Stimulated activated CD8-positive, alpha-beta memory T cell treated with anti-CD3 and anti-CD28 coated beads, Interleukin-15, amount 100 ng/mL, for 4 hours (primary cell): ENCODE data around the gene ITGAD.
A peak's percentile ranks its signal among the peaks of the same experiment; 100 is the strongest.

Experiments used
- DNase-seq, 2 donors: peaks; one replicate each; pipeline ENCODE4 v3.0.0-alpha.2; 2020; ENCODE audit warnings: low read depth in 2 of 2

The ITGAD gene

DNA sequence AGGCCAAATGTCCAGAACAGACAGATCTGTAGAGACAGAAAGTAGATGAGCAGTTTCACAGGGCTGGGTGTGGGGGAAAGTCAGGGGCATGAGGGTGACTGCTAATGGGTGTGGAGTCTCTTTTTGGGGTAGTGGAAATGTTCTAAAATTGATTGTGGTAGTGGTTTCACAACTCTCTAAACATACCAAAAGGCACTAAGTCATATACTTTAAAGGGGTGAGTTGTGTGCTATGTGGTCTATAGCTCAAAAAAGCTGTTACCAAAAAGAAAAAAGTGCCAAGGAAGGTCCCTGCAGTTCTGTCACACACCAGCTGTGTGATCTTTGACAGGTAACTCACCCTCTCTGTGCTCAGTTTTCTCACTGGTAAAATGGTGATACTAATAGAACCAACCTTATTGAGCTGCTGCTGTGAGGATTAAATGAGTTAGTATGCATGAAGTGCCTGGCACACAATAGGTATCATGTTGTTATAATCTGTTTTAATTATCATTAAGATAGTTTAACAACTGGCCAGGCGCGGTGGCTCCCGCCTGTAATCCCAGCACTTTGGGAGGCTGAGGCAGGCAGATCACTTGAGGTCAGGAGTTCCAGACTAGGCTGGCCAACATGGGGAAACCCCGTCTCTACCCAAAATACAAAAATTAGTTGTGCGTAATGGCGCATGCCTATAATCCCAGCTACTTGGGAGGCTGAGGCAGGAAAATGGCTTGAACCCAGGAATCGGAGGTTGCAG, 27.8 kb upstream of the ITGAD start:
- DNase-seq, result no peak

DNA sequence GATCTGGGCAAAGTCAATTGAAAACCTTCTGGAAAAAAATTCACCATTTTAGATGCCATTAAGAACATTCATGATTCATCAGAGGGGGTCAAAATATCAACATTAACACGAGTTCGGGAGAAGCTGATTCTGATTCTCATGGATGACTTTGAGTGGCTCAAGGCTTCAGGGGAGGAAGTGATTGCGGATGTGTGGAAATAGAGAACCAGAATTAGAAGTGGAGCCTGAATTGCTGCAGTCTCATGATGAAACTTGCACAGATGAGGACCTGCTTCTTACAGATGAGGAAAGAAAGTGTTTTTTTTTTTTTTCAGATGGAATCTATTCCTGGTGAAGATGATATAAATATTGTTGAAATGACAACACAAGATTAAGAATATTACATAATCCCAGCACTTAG, 25.3 kb upstream of the ITGAD start:
- DNase-seq, result no peak

DNA sequence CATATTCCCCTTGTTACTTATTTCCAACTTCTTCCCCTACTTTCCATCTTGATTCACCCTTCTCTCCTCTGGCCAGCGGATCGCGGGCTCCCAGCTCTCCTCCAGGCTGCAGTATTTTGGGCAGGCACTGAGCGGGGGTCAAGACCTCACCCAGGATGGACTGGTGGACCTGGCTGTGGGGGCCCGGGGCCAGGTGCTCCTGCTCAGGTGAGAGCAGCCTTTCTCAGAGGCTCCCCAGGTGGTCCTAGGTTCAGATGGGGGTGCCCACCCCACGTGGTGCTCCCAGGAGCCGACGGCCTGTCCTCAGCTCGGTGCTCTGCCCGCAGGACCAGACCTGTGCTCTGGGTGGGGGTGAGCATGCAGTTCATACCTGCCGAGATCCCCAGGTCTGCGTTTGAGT, 22.1 kb upstream of the ITGAD start:
- no peak for DNase-seq

DNA sequence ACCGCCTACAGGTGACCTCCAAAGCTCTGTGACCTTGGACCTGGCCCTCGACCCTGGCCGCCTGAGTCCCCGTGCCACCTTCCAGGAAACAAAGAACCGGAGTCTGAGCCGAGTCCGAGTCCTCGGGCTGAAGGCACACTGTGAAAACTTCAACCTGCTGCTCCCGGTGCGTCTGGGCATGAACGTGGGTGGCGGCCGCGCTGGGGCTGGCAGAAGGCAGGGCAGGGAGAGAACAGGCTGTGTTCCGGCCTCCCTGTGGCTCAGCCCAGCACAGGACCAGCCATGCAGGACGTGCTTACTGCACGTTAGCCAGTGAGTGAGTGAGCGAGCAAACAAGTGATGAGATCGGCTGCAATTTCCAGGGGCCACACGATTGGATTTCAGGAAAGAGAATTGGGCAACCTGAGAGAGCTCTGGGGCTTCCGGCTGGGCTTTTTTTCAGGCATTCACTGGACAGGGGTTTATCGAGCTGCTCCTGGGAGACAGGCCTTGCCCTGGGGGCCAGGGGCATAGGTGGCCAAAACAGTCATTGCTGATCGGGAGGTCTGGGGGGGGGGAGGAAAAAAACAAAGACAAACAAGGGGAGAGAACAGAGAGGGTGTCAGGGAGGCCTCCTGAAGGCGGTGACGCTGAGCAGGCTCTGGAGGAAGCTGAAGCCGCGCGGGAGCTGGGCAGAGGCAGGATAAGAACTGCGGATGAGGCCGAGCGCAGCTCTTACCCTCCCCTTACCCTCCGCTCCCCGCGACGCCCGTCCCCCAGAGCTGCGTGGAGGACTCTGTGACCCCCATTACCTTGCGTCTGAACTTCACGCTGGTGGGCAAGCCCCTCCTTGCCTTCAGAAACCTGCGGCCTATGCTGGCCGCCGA, 21.3 kb upstream of the ITGAD start:
- no peak for DNase-seq

DNA sequence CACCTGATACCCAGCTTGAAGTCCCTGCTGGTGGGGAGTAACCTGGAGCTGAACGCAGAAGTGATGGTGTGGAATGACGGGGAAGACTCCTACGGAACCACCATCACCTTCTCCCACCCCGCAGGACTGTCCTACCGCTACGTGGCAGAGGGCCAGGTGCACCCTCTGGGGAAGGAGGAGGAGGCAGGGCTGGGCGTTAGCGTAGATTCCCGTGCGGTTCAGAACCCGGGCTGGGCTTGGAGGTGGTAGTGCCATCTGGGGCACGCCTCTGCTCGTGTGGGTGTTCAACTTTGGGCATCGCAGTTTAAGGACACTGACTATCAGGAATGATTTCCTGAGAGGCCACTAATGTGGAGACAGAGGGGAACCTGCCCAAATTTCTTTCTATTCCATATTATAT, 19.9 kb upstream of the ITGAD start:
- DNase-seq, result no peak

DNA sequence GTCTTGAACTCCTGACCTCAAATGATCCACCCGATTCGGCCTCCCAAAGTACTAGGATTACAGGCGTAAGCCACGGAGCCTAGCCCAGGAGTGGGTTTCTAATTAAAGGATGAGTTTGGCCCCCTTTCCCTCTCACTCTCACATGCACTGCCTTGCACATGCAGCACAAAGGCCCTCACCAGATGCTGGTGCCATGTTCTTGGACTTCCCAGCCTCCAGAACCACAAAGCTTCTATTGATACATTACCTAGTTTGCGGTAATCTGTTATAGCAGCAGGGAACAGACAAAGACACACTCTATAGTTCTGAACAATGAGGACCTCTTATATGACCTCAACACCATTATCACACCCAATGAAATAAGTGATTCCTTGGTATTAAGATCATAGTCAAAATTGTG, 17.9 kb upstream of the ITGAD start:
- DNase-seq, result no peak

DNA sequence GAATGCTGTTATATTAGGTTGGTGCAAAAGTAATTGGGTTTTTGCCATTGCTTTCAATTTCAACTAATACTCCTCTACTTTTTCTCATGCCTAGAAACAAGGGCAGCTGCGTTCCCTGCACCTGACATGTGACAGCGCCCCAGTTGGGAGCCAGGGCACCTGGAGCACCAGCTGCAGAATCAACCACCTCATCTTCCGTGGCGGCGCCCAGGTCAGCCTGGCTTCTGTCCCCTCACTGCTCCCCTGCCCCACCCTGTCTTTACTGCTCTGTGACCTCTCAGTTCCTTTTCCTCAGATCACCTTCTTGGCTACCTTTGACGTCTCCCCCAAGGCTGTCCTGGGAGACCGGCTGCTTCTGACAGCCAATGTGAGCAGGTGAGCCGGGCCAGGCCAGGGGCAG, 16.4 kb upstream of the ITGAD start:
- DNase-seq, result no peak

DNA sequence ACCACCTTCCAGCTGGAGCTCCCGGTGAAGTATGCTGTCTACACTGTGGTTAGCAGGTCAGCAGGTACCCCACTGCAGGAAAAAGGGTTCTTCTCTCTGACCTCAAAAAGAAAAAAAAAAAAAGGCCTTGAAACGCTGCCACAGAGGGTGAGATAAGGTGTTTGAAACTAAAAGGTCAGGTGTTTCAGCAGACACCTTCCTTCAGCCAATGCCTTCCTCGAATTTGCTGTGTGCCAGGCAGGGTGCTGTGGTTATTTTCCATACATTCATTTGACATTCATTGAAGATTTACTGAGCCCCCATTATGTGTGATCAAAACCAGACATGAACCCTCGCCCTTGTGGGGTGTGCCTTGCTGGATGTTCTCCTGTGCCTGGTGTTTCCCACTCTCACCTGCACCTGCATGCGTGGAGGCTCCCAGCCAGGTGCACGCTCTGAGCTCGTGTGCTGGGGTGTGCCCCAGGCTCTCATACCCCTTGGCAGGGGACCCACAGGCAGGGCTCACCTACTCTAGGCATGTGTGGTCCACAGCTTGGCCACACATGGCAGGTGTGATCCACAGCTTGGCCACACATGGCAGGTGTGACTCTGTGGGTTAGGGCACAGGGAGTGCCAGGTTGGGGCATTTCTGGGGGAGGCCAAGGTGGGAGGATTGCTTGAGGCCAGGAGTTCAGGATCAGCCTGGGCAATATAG, 15.8 kb upstream of the ITGAD start:
- no peak for DNase-seq

DNA sequence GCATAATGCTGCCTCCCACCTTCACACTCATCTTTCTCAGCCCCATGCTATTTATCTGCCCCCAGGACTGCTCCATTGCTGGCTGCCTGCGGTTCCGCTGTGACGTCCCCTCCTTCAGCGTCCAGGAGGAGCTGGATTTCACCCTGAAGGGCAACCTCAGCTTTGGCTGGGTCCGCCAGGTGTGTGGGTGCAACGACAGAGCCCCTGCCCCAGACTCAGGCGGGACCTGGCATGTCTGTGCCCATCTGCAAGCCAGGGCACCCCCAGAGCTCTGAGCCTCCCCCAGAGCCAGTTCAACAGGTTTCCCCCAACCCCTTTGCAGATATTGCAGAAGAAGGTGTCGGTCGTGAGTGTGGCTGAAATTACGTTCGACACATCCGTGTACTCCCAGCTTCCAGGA, 12.9 kb upstream of the ITGAD start:
- DNase-seq, result no peak

DNA sequence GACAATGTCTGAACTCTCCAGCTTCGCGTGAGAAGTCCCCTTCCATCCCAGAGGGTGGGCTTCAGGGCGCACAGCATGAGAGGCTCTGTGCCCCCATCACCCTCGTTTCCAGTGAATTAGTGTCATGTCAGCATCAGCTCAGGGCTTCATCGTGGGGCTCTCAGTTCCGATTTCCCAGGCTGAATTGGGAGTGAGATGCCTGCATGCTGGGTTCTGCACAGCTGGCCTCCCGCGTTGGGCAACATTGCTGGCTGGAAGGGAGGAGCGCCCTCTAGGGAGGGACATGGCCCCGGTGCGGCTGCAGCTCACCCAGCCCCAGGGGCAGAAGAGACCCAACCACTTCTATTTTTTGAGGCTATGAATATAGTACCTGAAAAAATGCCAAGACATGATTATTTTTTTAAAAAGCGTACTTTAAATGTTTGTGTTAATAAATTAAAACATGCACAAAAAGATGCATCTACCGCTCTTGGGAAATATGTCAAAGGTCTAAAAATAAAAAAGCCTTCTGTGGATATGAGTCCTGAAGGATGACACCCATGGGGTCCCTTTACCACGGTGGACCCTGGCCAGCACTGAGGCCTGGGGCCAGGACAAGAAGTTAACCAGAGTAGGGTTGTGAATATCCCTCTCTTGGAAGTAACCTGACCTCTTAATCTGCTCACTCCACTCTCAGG, 10.5 kb upstream of the ITGAD start:
- DNase-seq, result peak; percentile 28 to 33

DNA sequence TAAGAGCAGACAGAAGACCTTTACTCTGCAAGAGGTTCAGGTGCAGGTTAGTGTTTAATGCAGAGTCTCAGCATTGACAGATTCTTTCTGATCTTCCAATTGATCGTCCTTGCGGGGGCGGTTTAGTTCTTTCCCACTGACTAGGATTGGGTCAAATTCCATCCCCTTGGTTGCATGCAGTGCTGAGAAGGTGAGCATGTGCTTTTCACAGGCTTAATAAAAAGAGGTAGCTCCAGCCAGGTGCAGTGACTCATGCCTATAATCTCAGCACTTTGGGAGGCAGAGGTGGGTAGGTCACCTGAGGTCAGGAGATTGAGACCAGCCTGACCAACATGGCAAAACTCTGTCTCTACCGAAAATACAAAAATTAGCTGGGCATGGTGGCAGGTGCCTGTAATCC, 7.5 kb upstream of the ITGAD start:
- DNase-seq, result no peak

DNA sequence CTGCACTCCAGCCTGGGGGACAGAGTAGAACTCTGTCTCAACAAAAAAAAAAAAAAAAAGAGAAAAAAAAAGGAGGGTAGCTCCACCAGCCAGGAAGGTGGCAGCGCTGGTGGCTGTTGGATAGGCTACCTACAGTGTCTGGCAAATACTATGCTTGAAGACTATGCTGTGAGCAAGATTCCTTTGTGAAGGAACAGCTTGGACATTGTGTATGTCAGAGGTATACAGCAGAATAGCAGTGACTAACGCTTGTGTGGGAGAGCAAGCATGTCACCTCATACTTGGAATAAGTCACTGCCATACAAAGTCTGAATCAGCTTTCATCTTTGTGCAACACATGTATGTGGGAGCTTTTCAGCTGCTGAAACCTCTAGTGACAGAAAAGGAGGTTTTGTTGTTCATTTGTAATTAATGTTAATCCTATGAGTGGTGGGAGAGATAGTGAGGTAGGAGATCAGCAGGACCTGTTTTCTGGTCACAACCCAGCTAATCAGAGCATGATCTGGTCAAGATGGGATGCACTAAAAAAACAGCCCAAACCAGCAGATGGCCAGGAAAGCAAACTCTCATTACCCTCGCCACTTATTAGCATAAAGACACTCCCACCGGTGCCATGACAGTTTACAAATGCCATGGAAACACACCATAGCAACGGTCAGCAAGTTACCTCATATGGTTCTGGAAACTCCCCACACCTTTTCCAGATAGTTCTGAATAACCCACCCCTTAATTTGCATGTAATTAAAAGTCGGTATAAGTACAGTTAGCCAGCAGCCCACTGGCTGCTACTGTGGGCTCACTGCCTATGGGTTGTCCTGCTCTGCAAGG, 6.8 kb upstream of the ITGAD start:
- DNase-seq, result no peak

DNA sequence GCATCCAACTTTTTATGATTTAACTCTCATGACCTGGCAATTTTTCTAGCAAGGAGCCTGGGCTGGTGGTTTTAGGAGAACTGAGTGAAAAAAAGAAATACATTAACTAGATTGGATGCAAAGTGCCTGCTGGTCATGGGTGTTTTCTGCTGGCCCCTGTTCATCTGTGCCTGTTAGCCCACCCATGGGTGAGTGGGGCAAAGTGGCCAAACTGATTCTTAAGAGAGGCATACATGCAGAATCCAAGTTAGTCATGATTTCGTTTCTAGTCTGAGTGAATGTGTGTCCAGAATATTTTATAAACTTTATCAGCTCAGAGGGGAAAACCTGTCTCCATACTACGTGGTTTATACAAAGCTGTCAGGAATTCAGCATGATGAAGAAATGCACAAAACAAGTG, 4.6 kb upstream of the ITGAD start:
- no peak for DNase-seq

DNA sequence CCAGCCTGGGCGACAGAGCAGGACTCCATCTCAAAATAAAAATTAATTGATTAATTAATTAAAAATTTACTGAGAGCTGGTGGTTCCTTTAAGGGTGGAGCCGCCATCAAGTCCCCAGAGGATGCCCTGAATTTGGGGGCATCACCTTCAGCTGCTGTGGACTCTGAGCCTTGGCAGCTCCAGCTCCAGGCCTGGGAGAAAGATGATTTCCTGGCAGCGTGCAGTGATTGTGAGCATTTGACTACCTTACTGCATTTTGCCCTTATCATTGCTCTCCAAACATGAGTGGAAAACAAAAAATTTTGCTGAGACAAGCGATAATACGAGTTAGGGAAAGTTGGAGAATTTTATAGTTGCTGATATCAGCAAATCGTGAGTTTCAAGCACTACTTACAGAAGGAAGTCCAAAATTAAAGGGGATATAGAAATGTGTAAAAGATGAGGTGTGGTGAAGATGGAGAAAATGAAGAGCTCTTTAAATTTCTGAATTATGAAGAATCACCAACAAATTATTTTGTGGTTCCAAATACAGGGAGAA, 2.6 kb upstream of the ITGAD start:
- no peak for DNase-seq

DNA sequence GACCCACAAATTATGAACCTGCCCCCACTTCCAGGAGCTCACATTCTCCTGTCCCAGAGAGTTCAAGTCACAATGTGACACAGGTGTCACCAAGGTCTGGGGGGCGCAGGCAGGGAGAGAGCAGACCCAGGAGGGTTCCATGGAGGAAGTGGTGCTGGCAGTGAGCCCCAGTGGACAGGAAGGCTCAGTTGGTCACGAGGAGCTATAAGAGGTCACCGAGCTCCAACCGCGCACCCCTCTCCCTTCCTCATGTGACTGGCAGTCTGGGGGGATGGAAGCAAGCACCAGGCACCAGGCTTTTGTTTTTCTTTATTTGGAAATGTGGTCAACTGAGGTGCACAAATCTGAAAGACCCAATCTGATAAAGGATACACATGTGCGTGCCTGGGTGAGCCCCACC, 2.5 kb downstream of the ITGAD start:
- DNase-seq, result no peak

DNA sequence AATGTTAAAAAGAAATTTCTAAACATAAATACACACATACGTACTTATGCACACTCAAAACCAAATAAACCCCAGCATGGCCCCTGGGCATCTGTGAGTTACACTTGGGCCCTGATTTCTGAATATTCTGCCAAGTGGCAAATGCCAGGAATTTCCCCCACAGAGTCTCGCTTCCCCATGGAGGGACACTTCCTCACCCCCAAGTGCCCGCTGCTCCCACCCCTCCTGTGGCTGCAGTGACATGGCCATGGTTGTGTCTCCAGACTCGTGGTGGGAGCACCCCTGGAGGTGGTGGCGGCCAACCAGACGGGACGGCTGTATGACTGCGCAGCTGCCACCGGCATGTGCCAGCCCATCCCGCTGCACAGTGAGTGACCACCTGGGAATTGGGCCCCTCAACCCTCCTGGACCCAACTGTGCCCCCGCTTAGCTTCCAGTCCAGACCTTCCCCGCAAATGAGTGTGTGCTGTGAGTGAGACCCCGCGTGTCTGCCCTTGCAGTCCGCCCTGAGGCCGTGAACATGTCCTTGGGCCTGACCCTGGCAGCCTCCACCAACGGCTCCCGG, 4.0 kb downstream of the ITGAD start:
- no peak for DNase-seq

DNA sequence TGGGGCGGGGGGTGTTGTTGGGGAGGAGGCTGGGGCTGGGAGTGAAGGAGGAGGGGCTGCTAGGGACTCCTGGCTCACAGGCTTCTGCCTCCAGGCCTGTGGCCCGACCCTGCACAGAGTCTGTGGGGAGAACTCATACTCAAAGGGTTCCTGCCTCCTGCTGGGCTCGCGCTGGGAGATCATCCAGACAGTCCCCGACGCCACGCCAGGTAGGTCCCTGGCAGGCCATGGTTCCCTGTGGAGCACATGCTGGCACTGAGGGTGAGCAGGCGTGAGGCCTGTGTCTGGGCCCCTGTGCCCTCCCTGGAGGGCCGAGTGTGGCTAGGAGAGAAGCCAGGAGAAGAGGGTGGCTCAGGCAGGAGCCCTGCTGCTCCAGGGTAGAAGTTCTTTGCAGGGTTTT, 4.6 kb downstream of the ITGAD start:
- DNase-seq, result no peak

DNA sequence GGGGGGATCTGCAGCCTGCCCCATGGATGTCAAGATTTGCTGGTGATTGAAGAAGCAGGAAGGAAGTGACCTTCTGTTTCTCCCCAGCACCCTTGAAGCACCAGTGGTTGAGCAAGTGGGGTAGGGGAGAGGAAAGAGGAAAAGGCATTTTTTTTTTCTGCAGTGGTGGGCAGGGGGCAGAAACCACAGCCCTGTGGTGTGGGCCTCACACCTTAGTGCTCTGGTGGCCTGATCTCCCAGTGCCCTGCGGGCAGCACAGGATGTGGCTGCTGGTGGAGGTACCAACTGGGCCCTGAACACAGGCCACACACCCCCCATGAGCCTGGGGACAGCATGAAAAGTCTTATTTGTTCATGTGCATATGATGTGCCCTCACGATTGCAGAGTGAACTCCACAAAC, 7.1 kb downstream of the ITGAD start:
- DNase-seq, result peak in 1 of 2 donors; percentile 13

DNA sequence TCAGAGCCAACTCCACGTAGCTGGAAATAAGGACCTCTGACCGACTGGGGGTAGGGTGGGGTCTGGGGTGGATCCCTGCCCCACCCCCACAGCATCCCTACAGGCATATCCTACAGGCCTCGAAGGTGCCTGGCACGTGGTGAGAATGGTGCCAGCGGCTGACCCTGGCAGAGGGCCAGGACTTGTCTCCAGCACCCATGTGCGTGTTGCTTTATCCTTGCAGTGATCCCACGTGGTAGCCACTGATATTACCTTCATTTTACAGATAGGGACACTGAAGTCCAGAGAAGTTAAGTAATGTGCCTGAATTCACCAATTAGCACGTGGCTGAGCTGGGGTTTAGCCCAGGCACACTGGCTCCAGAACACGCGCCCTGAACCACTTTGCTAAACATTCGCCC, 8.3 kb downstream of the ITGAD start:
- DNase-seq, result no peak

DNA sequence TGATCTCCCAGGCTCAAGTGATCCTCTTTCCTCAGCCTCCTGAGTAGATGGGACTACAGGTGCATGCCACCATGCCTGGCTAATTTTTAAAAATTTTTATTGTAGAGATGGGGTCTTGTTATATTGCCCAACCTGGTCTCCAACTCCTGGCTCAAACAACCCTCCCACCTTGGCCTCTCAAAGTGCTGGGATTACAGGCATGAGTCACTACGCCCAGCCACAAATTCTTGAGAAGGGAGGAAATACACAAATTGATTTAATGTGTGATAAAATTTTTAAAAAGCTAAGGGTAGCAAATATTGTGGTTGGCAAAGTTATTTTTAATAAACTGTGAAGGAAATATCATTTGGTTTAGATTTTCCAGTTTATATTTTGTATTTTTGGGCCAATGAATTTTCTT, 9.6 kb downstream of the ITGAD start:
- no peak for DNase-seq
